ENCODE measurements around the gene WNK2. TPM values are rescaled to one million over a fixed set of nuclear protein-coding genes. Genes with fewer than 3 reads are reported as not detected.

The WNK2 gene
- total and polyA plus RNA-seq, 12 donors = 1.1 to 17.6 (median 8.4) TPM

GRCh38 chr9:93276973-93277372 is 93.0 kb downstream of the WNK2 start:
- no peak for TF ChIP-seq POLR2A (IDR thresholded peaks at IDR 0.05)
- TF ChIP-seq CTCF (IDR thresholded peaks at IDR 0.05) = no peak
- 94 to 100% (median 96%) methylated on average over 5 of the region's 5 CpGs for WGBS, 4 donors
- no peaks in the 10 kb centered on the region for H3K4me1 ChIP-seq (replicated peaks in 1 of 2)
- no peak for DNase-seq
- no peaks in the 10 kb centered on the region for H3K27me3 ChIP-seq
- no peak overlapping the region for H3K4me3 ChIP-seq
- H3K9me3 ChIP-seq (replicated peaks in 1 of 3) = no peaks in the 10 kb centered on the region
- H3K27ac ChIP-seq = no peak overlapping the region
- no peaks in the 10 kb centered on the region for H3K36me3 ChIP-seq (replicated peaks in 1 of 2)
- intact Hi-C loops (cut with DNase I) = no loop called here

DNA sequence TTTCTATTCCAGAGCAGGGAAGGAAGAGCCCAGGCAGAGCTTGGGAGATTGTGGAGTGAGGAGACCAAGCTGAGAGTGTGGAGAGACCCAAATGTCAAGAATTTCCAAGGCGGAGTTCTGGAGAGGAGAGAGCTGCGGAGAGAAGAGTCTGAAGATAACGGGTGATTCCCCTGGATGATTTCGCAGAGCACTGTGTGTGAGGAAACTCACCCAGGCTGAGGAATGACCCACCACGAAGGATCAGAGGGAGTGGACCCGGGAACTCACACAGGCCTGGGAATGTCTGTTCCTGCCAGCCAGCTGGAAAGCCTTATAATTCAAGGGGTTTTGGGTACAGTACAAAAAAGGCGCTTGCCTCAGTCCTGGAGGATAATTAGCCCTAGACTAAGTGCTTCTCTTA is 94.2 kb downstream of the WNK2 start:
- peak in 2 of 7 donors; percentile 1 to 4 for DNase-seq
- WGBS, 4 donors = 75 to 90% (median 87%) methylated on average over 7 of the region's 7 CpGs
- intact Hi-C loops (cut with DNase I) = no loop called here
- TF ChIP-seq CTCF (IDR thresholded peaks at IDR 0.05) (no peak), POLR2A (IDR thresholded peaks at IDR 0.05) (no peak)
- H3K4me3 ChIP-seq = no peak overlapping the region
- no peak overlapping the region for H3K27ac ChIP-seq
- H3K36me3 ChIP-seq (replicated peaks in 1 of 2) = no peaks in the 10 kb centered on the region
- no peaks in the 10 kb centered on the region for H3K4me1 ChIP-seq (replicated peaks in 1 of 2)
- H3K9me3 ChIP-seq (replicated peaks in 1 of 3) = no peaks in the 10 kb centered on the region
- H3K27me3 ChIP-seq = no peaks in the 10 kb centered on the region

- no peaks in the 10 kb centered on the region for H3K27me3 ChIP-seq
- no peak overlapping the region for H3K27ac ChIP-seq
- no peak for DNase-seq
- no peaks in the 10 kb centered on the region for H3K4me1 ChIP-seq (replicated peaks in 1 of 2)
- no peak for TF ChIP-seq CTCF (IDR thresholded peaks at IDR 0.05)
- TF ChIP-seq POLR2A (IDR thresholded peaks at IDR 0.05) = no peak
- intact Hi-C loops (cut with DNase I) = no loop called here
- H3K36me3 ChIP-seq (replicated peaks in 1 of 2) = no peaks in the 10 kb centered on the region
- H3K9me3 ChIP-seq (replicated peaks in 1 of 3) = no peaks in the 10 kb centered on the region
- H3K4me3 ChIP-seq = no peak overlapping the region
- 90 to 100% (median 98%) methylated on average over 1 of the region's 1 CpG for WGBS, 4 donors
Measured at GRCh38 chr9:93280661-93281259, 96.8 kb downstream of the WNK2 start.

DNA sequence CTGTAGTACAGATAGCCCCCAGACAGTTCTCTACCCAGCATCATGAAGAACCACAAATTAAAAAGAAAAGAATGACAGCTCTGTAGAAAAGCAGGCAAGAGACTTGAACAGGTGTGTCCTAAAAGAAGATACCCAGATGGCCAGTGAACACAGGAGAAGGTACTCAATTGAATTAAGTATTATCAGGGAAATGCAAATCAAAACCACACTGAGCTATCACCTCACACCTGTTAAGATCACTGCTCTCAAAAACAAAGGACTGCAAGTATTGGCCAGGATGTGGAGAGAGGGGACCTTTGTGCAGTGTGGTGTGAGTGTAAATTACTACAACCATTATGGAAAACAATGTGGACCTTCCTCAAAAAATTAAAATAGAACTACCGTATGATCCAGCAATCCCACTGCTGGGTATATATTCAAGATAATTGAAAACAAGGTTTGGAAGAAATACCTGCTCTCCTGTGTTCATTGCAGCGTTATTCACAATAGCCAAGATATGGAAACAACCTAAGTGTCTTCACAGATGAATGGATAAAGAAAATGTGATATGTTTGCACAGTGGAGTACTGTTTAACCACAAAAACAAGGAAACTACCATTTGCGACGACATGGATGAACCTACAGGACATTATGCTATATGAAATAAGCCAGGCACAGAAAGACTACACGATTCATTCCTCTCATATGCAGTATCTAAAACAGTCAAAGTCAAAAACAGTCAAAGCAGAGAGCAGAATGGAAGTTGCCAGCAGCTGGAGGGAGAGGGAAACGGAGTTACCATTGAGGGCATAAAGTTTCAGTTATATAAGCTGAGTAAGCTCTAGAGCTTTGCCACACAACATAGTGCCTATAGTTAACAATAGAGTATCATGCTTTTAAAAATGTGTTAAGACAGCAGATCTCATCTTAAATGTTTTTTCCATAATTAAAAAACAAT is 102.6 kb downstream of the WNK2 start:
- no peak for DNase-seq
- Histone ChIP-seq H3K4me3 (no peak overlapping the region), H3K36me3 (replicated peaks in 1 of 2) (no peaks in the 10 kb centered on the region), H3K27me3 (no peaks in the 10 kb centered on the region), H3K9me3 (replicated peaks in 1 of 3) (no peaks in the 10 kb centered on the region), H3K27ac (no peak overlapping the region), H3K4me1 (replicated peaks in 1 of 2) (no peaks in the 10 kb centered on the region)
- TF ChIP-seq POLR2A (IDR thresholded peaks at IDR 0.05) = no peak
- WGBS, 4 donors = 82 to 89% (median 86%) methylated on average over 6 of the region's 6 CpGs
- intact Hi-C loops (cut with DNase I) = no loop called here

Data from adrenal gland (tissue), 12 donors.